DMS114 treated with DMSO at 0.1 percent for 48 hours (cell line): Measurements from ENCODE around the gene GLCE.
"Not testable (repeated sequence)": the region's sequence is repeated elsewhere in the genome, so short reads cannot be mapped to it uniquely, and the experiment has no call there.

ENCODE experiments used
- DNase-seq: peaks from one replicate; lab custom pipeline; 2025; ENCODE audit not compliant: unreplicated experiment; lab: John Stamatoyannopoulos, UW

Gene GLCE

DNA sequence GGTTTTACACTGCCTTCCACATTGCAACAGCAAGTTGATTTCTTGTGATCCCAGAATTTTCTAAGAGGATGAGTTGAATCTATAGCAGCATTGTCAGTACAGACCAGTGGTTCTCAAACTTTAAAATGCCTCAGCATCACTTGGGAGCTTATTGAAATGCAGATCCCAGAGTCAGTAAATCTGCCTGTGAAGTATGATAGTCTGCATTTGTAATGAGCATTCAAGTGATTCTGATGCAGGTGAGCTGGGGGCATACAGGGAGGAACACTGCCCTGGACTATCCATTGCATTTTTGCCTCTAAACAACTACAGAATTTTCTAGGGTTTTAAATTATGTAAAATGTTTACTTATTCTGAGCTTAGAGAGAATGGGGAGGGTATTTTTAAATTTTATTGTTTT lies 110.8 kb downstream of the GLCE start:
- no peak for DNase-seq

GRCh38 chr15:69272139-69272538 lies 111.7 kb downstream of the GLCE start:
- no peak for DNase-seq

GRCh38 chr15:69272891-69273290 lies 112.5 kb downstream of the GLCE start:
- DNase-seq = no peak

DNA sequence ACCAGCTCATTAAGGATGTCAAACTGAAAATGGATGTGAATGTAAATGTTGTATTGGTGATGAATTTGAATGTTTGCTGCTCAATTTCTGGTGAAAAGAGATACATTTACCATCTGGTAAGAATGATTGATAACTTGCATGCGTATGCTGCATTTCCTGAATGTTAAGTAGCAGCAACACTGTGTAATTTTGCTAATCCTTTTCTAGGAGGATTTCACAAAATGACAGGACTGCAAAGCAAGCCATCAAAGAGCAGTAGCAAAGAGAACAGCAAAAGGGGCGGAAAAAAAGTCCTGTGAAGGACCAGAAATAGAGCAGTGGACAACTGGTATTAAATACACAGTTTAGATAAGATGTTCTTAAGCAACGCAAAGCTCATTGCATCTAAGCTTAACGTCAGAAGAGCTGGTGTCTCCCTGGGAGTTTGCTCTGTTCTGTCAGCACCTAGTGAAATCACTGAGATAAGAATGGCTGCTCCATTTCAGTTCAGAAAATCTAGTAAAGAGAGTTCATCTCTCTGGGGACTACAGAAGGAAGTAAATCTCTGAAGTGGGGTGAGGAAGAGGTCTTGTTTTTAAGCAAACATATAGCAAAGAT lies 114.7 kb downstream of the GLCE start:
- DNase-seq = no peak

DNA sequence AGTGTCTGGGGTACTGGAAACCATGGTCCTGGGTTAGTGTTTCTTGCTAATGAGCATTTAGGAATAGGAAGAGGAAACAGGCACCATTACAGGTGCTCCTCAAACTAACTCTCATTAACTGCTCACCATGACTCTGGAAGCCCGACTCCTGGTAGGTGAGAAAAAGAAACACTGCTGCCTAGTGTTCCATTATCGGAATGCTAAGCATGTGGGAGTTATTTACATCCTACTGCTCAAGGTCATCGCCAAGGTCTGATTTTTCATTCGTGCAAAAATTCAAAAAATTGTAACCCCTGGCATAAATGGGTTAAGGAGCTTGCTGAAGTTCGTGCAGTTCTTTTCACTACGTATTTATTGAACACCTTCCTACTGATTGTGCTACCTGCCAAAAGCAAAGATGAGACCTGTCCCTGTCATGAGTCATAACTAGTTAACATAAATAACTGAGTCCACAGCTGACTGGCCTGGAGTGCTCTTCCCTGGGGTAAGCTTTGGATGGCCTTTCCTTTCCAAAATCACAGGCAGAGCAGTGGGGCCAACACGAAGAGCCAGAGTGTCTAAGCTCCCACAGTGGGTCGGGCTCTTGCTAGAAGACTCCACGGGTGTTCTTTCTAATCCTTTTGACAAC lies 115.6 kb downstream of the GLCE start:
- no peak for DNase-seq

- DNase-seq = no peak
These were observed 116.9 kb downstream of the GLCE start for GRCh38 chr15:69277316-69277715.

GRCh38 chr15:69279636-69280035 lies 119.2 kb downstream of the GLCE start:
- no peak for DNase-seq

GRCh38 chr15:69280783-69281182 lies 120.3 kb downstream of the GLCE start:
- no peak for DNase-seq

DNA sequence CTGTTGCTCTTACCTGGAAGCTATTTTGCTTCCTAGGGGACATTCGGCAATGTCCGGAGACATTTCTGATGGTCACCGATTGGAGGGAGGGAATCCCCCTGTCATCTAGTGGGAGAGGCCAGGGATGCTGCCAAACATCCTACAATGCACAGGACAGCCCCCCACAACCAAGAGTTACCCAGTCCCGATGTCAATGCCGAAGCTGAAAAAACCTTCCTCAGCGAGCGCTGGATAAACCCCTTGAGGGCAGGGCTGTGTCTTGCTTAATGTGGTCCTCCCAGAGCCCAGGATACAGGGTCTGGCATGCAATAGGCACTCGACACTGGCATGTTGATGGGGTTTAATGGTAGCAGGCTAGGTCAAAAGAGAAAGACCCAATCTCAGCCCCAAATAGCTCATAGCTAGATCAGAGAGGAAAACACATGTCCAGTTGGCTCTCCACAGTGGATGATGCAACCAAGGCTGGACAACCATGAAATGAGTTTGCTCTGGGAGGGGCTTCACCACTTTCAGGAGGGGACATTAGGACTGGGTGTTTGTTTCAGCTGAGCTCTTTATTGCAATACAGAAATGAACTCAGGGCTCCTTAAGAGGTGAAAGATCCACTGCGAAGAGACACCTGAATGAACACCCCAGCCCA lies 121.8 kb downstream of the GLCE start:
- DNase-seq = no peak

GRCh38 chr15:69285834-69286233 lies 125.4 kb downstream of the GLCE start:
- no peak for DNase-seq

DNA sequence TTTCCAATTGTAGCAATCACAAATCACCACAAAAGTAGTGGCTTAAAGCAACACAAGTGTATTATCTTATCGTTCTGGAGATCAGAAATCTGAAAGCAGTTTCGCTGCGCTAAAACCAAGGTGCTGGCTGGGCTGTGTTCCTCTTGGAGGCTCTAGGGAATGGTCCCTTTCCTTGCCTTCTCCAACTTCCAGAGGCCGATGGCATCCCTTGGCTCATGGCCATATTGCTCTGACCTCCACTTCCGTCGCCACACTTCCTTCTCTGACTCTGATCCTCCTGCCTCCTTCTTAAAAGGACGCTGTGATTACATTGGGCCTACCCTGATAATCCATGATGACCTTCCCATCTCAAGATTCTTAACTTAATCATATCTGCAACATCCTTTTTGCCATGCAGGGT lies 127.6 kb downstream of the GLCE start:
- no peak for DNase-seq

DNA sequence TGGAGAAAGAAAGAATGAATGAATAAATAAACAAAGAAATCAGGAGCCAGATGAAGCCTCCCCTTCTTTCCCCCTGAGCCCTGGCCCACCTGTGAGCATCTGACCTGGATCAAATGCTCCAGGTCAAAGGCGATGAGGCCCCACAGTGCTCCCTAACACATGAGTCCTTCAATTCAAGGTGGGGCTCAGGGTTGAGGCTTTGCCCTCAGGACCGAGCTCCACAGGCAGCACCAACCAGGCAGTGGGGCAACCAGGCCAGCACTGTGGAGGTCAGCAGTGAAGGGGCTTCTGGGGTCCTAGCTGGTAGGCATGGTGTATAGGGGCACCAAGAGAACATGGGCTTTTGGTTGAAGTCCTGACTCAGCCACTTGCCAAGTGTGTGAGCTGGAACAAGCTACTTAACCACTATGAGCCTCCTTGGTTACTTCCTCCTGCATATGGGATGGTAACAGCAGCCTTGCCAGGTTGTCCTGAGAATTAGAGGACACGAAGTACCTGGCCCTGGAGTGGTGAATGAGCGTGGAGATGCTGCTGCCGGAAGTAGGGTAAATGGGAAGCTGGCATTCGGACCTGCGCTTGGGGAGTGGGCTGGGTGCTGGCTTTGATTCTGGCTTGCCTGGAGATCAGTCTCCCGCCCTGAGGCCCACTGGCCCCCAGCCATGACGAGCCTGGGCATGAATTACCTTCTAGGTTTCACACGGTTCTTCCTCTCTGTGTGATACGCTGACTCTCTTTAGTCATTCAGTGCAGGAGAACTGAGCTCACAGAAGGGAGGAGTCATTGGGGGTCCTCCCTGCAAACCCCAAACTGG lies 128.3 kb downstream of the GLCE start:
- no peak for DNase-seq

DNA sequence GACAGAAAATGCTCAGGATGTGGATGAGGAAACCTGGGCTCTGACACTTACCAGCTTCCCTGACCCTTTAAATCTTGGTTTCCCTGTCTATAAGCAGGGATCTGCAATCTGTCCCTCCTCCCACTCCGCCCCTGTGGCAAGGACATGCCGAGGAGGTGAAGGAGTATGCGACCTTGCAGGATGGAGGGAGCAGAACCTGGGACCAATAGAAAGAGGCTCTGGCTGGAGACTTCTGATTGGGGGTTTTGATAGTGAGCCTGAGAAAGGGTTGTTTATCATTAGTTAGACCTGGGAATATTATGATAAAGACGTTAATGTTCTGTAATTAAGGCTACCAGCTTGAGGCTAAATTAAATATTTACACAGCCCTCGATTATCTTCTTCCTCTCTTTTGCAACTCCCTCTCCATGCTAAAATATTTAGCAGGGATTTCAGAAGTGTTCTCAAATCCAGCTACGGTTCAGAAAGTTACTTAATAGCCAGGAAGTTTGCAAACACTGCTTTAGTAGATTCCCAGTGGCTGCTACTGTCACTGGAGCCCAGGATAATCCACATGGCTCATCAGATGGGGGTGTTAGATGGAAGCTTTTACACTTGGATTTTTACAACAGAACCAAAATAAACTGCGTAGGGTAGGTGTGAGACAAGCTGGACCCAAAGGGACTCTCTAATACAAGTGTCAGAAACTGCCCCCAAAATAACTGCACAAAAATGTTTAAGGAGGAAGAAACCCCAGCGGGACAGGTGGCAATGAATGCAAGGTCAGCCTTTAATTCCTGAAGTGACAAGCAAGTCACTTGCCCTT lies 129.1 kb downstream of the GLCE start:
- no peak for DNase-seq

GRCh38 chr15:69290346-69291164 lies 130.1 kb downstream of the GLCE start:
- no peak for DNase-seq

DNA sequence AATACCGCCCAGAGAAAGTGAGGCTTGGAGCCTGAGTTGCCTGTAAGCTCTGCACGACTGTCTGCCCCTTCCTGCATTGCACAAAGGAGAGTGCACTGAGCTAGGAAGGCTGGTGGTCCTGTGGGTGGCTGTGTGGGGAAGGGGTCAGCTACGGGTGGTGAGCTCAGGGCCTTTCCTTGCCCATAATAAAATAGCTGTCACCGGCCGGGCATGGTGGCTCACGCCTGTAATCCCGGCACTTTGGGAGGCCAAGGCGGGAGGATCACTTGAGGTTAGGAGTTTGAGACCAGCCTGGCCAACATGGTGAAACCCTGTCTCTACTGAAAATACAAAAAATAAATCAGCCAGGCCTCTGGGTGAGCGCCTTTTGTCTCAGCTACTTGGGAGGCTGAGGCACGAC lies 131.2 kb downstream of the GLCE start:
- not testable (repeated sequence) for DNase-seq

DNA sequence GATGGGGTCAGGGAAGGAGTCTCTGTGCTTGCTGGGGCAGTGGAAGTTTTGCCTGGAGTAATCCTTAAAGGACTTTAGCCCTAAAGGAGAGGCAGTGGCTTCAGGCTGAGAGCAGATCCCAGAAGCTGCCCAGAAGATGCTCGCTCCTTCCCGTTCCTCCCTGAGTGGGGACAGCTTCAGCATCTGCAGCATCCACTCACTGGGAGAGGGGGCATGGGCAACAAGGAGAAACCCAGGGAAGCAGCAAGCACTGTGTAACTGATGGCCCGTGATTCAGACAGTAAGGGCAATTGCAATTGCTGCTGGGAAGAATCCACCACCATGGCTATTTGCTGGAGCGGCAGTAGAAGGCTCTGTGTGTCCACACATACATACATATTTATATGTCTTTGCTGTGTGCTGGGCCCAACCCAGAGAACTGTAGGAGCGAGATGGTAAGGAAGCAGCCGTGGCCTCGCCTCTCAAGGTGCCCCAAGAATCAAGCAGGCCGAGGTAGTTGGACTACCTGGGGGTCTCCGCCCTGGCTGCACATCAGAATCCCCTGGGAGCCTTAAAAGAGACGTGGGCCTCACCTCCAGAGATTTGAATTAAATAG lies 132.5 kb downstream of the GLCE start:
- DNase-seq = no peak

- no peak for DNase-seq
These were observed 133.5 kb downstream of the GLCE start for GRCh38 chr15:69293741-69294615.

GRCh38 chr15:69296606-69297005 lies 136.2 kb downstream of the GLCE start:
- DNase-seq = no peak
